Measurements from ENCODE around the gene FLOT1. TPM values are rescaled to one million over a fixed set of nuclear protein-coding genes. Genes with fewer than 3 reads are reported as not detected.
A peak's percentile ranks its signal among the peaks of the same experiment; 100 is the strongest.
"Not testable (repeated sequence)": the region's sequence is repeated elsewhere in the genome, so short reads cannot be mapped to it uniquely, and the experiment has no call there.

Gene FLOT1
- total RNA-seq, 5 donors from 2014 or later (not counting 1 experiment from before 2014, with no cell fraction given), result 62.2 to 109 (median 74.2) TPM

DNA sequence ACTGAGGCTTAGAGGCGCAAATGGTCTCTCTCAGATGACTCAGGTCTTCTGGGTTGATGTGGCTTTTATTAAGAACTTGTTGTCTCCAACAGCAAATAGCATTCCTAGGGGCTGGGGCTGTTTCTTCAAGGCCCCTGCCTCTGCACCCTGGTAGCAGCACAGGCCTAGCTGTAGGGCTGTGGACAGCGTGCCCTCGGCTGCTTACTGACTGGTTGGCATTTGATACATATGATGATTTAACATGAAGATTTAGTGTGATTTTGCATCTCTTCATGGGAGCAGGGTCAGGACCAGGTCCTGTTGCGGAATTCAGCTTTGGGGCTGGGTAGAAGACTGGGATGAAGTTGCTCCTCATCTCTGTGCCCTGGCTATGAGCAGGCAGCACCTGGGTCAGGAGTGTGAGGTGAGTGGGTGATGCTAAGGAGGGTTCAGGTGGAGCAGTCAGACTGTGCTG is 26.2 kb upstream of the FLOT1 start:
- ChIA-PET POLR2A (no interaction called here), CTCF (interaction anchor here in 1 of 2 donors (0.6 kb wide), 1 partner anchor 20 kb away, joined by 3 read pairs; no protein-coding TSS in a partner anchor)
- DNase-seq (no peak), ATAC-seq (replicated peaks in 1 of 4) (peak in 3 of 4 experiments; percentile 9 to 22 (median 22))
- peaks cover 38 to 47% of the 10 kb centered on the region in 2 experiments for H3K4me1 ChIP-seq (ENCODE audit: control insufficient read depth in 1 of 2, extremely low read depth in 1 of 2, insufficient read depth in 2 of 2, low read length in 2 of 2)
- H3K4me1 Mint-ChIP-seq, result peaks cover 65 to 71% (median 71%) of the 10 kb centered on the region in 3 donors
- peaks cover 0 to 3% of the 10 kb centered on the region in 2 donors for H3K27me3 Mint-ChIP-seq
- peak overlapping the region in 1 of 2 donors; percentile 48 for H3K4me3 ChIP-seq (ENCODE audit: control insufficient read depth in 1 of 2, extremely low read depth in 1 of 2, low read length in 1 of 2)
- H3K4me3 Mint-ChIP-seq, result peak overlapping the region; percentile 53 to 81 (median 56)
- H3K27ac Mint-ChIP-seq, result peak overlapping the region; percentile 81 to 84
- H3K36me3 Mint-ChIP-seq, result no peaks in the 10 kb centered on the region
- H3K9me3 ChIP-seq, result no peaks in the 10 kb centered on the region
- H3K9me3 Mint-ChIP-seq, result no peaks in the 10 kb centered on the region
- H3K27me3 ChIP-seq (replicated peaks in 1 of 2; ENCODE audit: control insufficient read depth in 2 of 2, extremely low read depth in 1 of 2, insufficient read depth in 2 of 2, low read length in 1 of 2), result no peaks in the 10 kb centered on the region
- H3K27ac ChIP-seq (ENCODE audit: low read length), result no peak overlapping the region
- H3K36me3 ChIP-seq (ENCODE audit: control insufficient read depth in 2 of 2, extremely low read depth in 1 of 2, insufficient read depth in 1 of 2, low read length in 1 of 2), result no peaks in the 10 kb centered on the region
- 97% methylated on average over 3 of the region's 4 CpGs for WGBS (ENCODE audit: insufficient coverage)

DNA sequence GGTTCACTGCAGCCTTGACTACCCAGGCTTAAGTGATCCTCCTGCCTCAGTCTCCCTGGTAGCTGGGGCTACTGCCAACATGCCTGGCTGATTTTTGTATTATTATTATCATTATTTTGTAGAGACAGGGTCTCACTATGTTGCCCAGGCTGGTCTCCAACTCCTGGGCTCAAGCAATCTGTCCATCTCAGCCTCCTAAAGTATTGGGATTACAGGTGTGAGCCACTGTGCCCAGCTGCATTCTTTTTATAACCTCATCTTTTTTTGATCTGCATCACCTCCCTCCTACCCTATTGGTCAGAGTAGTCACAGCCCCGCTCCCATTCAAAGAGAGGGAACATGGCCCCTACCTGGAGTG is 25.4 kb upstream of the FLOT1 start:
- no peak overlapping the region for H3K27ac ChIP-seq (ENCODE audit: low read length)
- Mint-ChIP-seq H3K9me3 (no peaks in the 10 kb centered on the region), H3K27ac (peak overlapping the region; percentile 66 to 84), H3K4me3 (peak overlapping the region in 1 of 3 donors; percentile 81), H3K27me3 (peaks cover 0 to 3% of the 10 kb centered on the region in 2 donors), H3K36me3 (no peaks in the 10 kb centered on the region), H3K4me1 (peaks cover 69 to 75% (median 73%) of the 10 kb centered on the region in 3 donors)
- 100% methylated on average over 1 of the region's 1 CpG for WGBS (ENCODE audit: insufficient coverage)
- no peaks in the 10 kb centered on the region for H3K9me3 ChIP-seq
- H3K4me3 ChIP-seq (ENCODE audit: control insufficient read depth in 1 of 2, extremely low read depth in 1 of 2, low read length in 1 of 2), result no peak overlapping the region
- POLR2A ChIA-PET, result no interaction called here
- CTCF ChIA-PET, result interaction anchor here in 1 of 2 donors (0.7 kb wide), 1 partner anchor 1147 kb away, joined by 5 read pairs; no protein-coding TSS in a partner anchor
- ATAC-seq (replicated peaks in 1 of 4) (no peak), DNase-seq (no peak)
- peaks cover 42 to 50% of the 10 kb centered on the region in 2 experiments for H3K4me1 ChIP-seq (ENCODE audit: control insufficient read depth in 1 of 2, extremely low read depth in 1 of 2, insufficient read depth in 2 of 2, low read length in 2 of 2)
- no peaks in the 10 kb centered on the region for H3K36me3 ChIP-seq (ENCODE audit: control insufficient read depth in 2 of 2, extremely low read depth in 1 of 2, insufficient read depth in 1 of 2, low read length in 1 of 2)
- no peaks in the 10 kb centered on the region for H3K27me3 ChIP-seq (replicated peaks in 1 of 2; ENCODE audit: control insufficient read depth in 2 of 2, extremely low read depth in 1 of 2, insufficient read depth in 2 of 2, low read length in 1 of 2)

DNA sequence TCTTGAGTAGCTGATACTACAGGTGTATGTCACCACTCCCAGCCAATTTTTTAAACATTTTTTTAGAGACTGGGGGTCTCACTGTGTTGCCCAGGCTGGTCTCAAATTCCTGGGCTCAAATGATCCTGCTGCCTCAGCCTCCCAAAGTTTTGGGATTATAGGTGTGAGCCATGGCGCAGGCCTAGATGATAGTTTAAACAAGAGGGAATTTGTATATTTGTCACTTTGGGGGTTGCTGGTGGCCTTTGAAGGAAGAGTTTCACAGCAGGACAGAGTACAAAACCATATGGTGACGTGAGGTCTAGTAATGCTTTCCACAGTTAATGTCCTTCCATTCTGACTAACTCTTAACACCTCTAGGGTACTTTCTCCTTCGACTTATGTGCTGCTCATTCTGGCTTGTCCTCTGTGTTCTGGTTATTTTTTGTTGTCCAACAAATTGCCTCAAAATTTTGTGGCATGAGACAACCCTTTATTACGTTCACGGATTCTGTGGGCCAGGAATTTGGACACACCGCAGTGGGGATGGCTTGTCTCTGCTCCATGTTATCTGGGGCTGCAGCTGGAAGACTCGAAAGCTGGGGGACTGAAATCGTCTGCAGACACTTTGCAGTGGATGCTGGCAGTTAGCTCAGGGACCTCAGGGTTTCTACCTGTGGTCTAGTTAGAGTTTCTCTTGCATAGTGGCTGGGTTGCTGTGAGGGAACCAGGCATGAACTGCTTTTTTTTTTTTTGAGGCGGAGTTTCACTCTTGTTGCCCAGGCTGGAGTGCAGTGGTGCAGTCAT is 24.9 kb upstream of the FLOT1 start:
- no peak overlapping the region for H3K27ac ChIP-seq (ENCODE audit: low read length)
- Mint-ChIP-seq H3K36me3 (no peaks in the 10 kb centered on the region), H3K9me3 (no peaks in the 10 kb centered on the region), H3K27me3 (peaks cover 0 to 3% of the 10 kb centered on the region in 2 donors), H3K4me3 (peak overlapping the region in 1 of 3 donors; percentile 81), H3K27ac (peak overlapping the region in 1 of 2 donors; percentile 19), H3K4me1 (peaks cover 63 to 70% (median 68%) of the 10 kb centered on the region in 3 donors)
- ChIA-PET POLR2A (no interaction called here), CTCF (interaction anchor here in 1 of 2 donors (0.7 kb wide), 1 partner anchor 1148 kb away, joined by 5 read pairs; no protein-coding TSS in a partner anchor)
- DNase-seq (no peak), ATAC-seq (replicated peaks in 1 of 4) (no peak)
- peaks cover 42 to 44% of the 10 kb centered on the region in 2 experiments for H3K4me1 ChIP-seq (ENCODE audit: control insufficient read depth in 1 of 2, extremely low read depth in 1 of 2, insufficient read depth in 2 of 2, low read length in 2 of 2)
- H3K36me3 ChIP-seq (ENCODE audit: control insufficient read depth in 2 of 2, extremely low read depth in 1 of 2, insufficient read depth in 1 of 2, low read length in 1 of 2), result no peaks in the 10 kb centered on the region
- H3K27me3 ChIP-seq (replicated peaks in 1 of 2; ENCODE audit: control insufficient read depth in 2 of 2, extremely low read depth in 1 of 2, insufficient read depth in 2 of 2, low read length in 1 of 2), result no peaks in the 10 kb centered on the region
- 86% methylated on average over 5 of the region's 9 CpGs for WGBS (ENCODE audit: insufficient coverage)
- no peaks in the 10 kb centered on the region for H3K9me3 ChIP-seq
- H3K4me3 ChIP-seq (ENCODE audit: control insufficient read depth in 1 of 2, extremely low read depth in 1 of 2, low read length in 1 of 2), result no peak overlapping the region

DNA sequence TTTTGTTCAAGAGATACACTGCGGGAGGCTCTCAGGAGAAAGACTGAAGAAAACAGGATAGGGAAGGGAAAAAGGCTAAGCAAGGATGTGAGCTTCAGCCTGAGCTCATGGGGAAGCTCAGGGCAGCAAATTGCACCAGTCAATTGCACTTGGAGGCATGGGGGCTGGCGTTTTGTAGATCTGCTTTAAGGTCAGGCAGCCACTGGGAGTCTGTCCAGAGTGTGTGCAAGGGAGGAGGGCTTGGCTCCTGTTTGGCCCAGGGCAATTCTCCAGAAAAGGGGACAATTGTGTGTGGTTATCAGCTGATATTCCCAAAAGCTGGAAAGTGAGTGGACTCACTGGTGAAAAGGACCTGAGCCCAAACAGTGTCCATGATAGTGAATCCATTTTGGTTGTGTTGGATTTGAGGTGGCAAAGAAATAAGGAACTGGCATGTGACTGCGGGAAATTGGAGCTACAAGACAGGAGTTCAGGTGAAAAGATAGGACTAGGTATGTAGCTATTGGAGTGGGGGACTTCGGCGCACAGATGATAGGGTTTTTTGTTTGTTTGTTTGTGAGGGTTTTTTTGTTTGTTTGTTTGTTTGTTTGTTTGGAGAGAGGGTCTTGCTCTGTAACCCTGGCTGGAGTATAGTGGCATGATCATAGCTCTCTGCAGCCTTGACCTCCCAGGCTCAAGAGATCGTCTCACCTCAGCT is 24.1 kb upstream of the FLOT1 start:
- H3K4me3 ChIP-seq (ENCODE audit: control insufficient read depth in 1 of 2, extremely low read depth in 1 of 2, low read length in 1 of 2), result no peak overlapping the region
- H3K9me3 ChIP-seq, result no peaks in the 10 kb centered on the region
- H3K27me3 Mint-ChIP-seq, result peaks cover 0 to 3% of the 10 kb centered on the region in 2 donors
- no peaks in the 10 kb centered on the region for H3K9me3 Mint-ChIP-seq
- H3K27me3 ChIP-seq (replicated peaks in 1 of 2; ENCODE audit: control insufficient read depth in 2 of 2, extremely low read depth in 1 of 2, insufficient read depth in 2 of 2, low read length in 1 of 2), result no peaks in the 10 kb centered on the region
- CTCF ChIA-PET, result interaction anchor here in 1 of 2 donors (0.6 kb wide), 1 partner anchor 799 kb away, joined by 3 read pairs; no protein-coding TSS in a partner anchor
- peak overlapping the region in 1 of 2 donors; percentile 56 for H3K27ac Mint-ChIP-seq
- WGBS (ENCODE audit: insufficient coverage), result 90% methylated on average over 4 of the region's 6 CpGs
- no peak overlapping the region for H3K4me3 Mint-ChIP-seq
- POLR2A ChIA-PET, result no interaction called here
- no peaks in the 10 kb centered on the region for H3K36me3 ChIP-seq (ENCODE audit: control insufficient read depth in 2 of 2, extremely low read depth in 1 of 2, insufficient read depth in 1 of 2, low read length in 1 of 2)
- H3K4me1 Mint-ChIP-seq, result peaks cover 61 to 68% (median 63%) of the 10 kb centered on the region in 3 donors
- H3K36me3 Mint-ChIP-seq, result no peaks in the 10 kb centered on the region
- peaks cover 40 to 42% of the 10 kb centered on the region in 2 experiments for H3K4me1 ChIP-seq (ENCODE audit: control insufficient read depth in 1 of 2, extremely low read depth in 1 of 2, insufficient read depth in 2 of 2, low read length in 2 of 2)
- DNase-seq (no peak), ATAC-seq (replicated peaks in 1 of 4) (no peak)
- no peak overlapping the region for H3K27ac ChIP-seq (ENCODE audit: low read length)

DNA sequence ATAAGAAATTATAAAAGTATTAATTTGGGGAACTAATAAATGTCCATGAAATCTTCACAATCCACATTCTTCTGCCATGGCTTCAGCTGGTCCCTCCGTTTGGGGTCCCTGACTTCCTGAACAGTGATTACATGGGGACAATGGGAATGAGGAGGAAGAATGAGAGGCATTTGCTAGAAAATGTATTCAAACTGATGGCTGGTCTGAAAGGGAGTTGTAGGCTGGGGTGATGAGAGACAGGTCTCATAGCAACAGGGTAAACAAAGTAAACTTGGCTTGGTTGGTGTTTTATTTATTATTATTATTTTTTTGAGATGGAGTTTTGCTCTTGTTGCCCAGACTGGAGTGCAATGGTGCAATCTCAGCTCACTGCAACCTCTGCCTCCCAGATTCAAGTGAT is 23.0 kb upstream of the FLOT1 start:
- DNase-seq; CTCF ChIA-PET; H3K4me3 Mint-ChIP-seq; ATAC-seq (replicated peaks in 1 of 4); H3K27ac ChIP-seq (ENCODE audit: low read length); H3K27ac Mint-ChIP-seq; H3K27me3 ChIP-seq (replicated peaks in 1 of 2; ENCODE audit: control insufficient read depth in 2 of 2, extremely low read depth in 1 of 2, insufficient read depth in 2 of 2, low read length in 1 of 2); H3K9me3 Mint-ChIP-seq; H3K4me3 ChIP-seq (ENCODE audit: control insufficient read depth in 1 of 2, extremely low read depth in 1 of 2, low read length in 1 of 2); H3K36me3 ChIP-seq (ENCODE audit: control insufficient read depth in 2 of 2, extremely low read depth in 1 of 2, insufficient read depth in 1 of 2, low read length in 1 of 2); H3K27me3 Mint-ChIP-seq; H3K9me3 ChIP-seq; H3K36me3 Mint-ChIP-seq; POLR2A ChIA-PET: not testable (repeated sequence)
- peaks cover 40 to 42% of the 10 kb centered on the region in 2 experiments for H3K4me1 ChIP-seq (ENCODE audit: control insufficient read depth in 1 of 2, extremely low read depth in 1 of 2, insufficient read depth in 2 of 2, low read length in 2 of 2)
- no CpG with 5 or more reads among the region's 1 CpG for WGBS (ENCODE audit: insufficient coverage)
- H3K4me1 Mint-ChIP-seq, result peaks cover 56 to 62% (median 58%) of the 10 kb centered on the region in 3 donors

DNA sequence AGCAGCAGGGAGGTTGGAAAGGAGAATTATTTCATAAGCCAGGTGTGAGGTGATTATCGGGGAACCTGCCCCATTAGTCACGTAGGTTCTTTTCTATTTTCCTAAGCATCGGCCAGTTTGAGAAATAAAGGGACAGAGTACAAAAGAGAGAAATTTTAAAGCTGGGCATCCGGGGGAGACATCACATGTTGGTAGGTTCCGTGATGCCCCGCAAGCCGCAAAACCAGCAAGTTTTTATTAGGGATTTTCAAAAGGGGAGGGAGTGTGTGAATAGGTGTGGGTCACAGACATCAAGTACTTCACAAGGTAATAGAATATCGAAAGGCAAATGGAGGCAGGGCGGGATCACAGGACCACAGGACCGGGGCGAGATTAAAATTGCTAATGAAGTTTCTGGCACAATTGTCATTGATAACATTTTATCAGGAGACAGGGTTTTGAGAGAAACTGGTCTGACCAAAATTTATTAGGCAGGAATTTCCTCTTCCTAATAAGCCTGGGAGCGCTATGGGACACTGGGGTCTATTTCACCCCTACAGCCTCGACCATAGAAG is 22.1 kb upstream of the FLOT1 start:
- H3K4me3 ChIP-seq (ENCODE audit: control insufficient read depth in 1 of 2, extremely low read depth in 1 of 2, low read length in 1 of 2); DNase-seq; H3K27ac ChIP-seq (ENCODE audit: low read length); CTCF ChIA-PET; ATAC-seq (replicated peaks in 1 of 4); H3K36me3 ChIP-seq (ENCODE audit: control insufficient read depth in 2 of 2, extremely low read depth in 1 of 2, insufficient read depth in 1 of 2, low read length in 1 of 2); H3K9me3 Mint-ChIP-seq; H3K9me3 ChIP-seq; H3K27me3 Mint-ChIP-seq; H3K36me3 Mint-ChIP-seq; H3K27me3 ChIP-seq (replicated peaks in 1 of 2; ENCODE audit: control insufficient read depth in 2 of 2, extremely low read depth in 1 of 2, insufficient read depth in 2 of 2, low read length in 1 of 2): not testable (repeated sequence)
- H3K4me1 ChIP-seq (ENCODE audit: control insufficient read depth in 1 of 2, extremely low read depth in 1 of 2, insufficient read depth in 2 of 2, low read length in 2 of 2), result peaks cover 32 to 34% of the 10 kb centered on the region in 2 experiments
- peak overlapping the region in 1 of 2 donors; percentile 77 for H3K27ac Mint-ChIP-seq
- WGBS (ENCODE audit: insufficient coverage), result 90% methylated on average over 8 of the region's 13 CpGs
- H3K4me1 Mint-ChIP-seq, result peaks cover 47 to 52% (median 50%) of the 10 kb centered on the region in 3 donors
- H3K4me3 Mint-ChIP-seq, result peak overlapping the region in 1 of 3 donors; percentile 68
- POLR2A ChIA-PET, result interaction anchor here in 1 of 2 donors (0.6 kb wide), 1 partner anchor 365 kb away, joined by 3 read pairs; no protein-coding TSS in a partner anchor

Data from T-cell (primary cell).